ENCODE data around the gene PLEKHG4B. TPM values are rescaled to one million over a fixed set of nuclear protein-coding genes. Genes with fewer than 3 reads are reported as not detected.

The PLEKHG4B gene
- total and polyA plus RNA-seq, 2 of the 8 experiments (the other 6 are each of a cell fraction or from before 2014, with no cell fraction given): 31.1 to 43.6 TPM

DNA sequence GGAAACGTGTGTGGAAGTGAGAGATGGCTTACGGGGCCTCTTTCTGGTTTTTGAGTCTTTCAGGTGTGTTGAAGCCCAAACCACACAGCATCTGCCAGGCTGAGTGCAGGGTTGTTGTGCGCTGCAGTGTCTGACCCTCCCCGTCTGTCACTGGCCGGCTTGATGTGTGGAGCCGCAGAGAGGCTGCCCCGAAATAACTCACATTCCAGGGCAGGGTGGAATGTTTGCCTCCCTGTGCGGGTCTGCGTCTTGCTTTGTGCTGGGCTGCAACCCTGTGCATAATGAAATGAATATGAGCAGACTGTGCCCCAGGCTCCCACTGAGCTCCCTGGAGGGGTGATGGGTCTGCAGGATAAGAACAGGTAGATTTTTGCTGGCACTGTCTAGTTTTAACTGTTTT, 9.9 kb upstream of the PLEKHG4B start (continued):
- TF ChIP-seq SUZ12 (IDR thresholded peaks at IDR 0.05; ENCODE audit: low read length): no peak
- TF ChIP-seq SAP30 (IDR thresholded peaks at IDR 0.05; ENCODE audit: insufficient read depth, insufficient replicate concordance, low read length): no peak
- TF ChIP-seq TAF1 (IDR thresholded peaks at IDR 0.05; ENCODE audit: low read depth, low read length): 0 out of 2 replicates have a peak, but pooled peaks have one; percentile 29
- TF ChIP-seq, protein P1, sequence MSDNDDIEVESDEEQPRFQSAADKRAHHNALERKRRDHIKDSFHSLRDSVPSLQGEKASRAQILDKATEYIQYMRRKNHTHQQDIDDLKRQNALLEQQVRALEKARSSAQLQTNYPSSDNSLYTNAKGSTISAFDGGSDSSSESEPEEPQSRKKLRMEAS (IDR thresholded peaks at IDR 0.05): no peak
- no peak for TF ChIP-seq HDAC6 (IDR thresholded peaks at IDR 0.05; ENCODE audit: low read depth, low read length)
- TF ChIP-seq, protein P2, sequence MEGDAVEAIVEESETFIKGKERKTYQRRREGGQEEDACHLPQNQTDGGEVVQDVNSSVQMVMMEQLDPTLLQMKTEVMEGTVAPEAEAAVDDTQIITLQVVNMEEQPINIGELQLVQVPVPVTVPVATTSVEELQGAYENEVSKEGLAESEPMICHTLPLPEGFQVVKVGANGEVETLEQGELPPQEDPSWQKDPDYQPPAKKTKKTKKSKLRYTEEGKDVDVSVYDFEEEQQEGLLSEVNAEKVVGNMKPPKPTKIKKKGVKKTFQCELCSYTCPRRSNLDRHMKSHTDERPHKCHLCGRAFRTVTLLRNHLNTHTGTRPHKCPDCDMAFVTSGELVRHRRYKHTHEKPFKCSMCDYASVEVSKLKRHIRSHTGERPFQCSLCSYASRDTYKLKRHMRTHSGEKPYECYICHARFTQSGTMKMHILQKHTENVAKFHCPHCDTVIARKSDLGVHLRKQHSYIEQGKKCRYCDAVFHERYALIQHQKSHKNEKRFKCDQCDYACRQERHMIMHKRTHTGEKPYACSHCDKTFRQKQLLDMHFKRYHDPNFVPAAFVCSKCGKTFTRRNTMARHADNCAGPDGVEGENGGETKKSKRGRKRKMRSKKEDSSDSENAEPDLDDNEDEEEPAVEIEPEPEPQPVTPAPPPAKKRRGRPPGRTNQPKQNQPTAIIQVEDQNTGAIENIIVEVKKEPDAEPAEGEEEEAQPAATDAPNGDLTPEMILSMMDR (IDR thresholded peaks at IDR 0.05; ENCODE audit: control extremely low read depth in 1 of 3, insufficient read depth in 1 of 3, low read depth in 1 of 3, low read length in 3 of 3): no peak
- TF ChIP-seq CBX5 (IDR thresholded peaks at IDR 0.05; ENCODE audit: low read depth, low read length): no peak
- TF ChIP-seq MAFK (IDR thresholded peaks at IDR 0.05; ENCODE audit: low read depth, low read length): no peak
- peak; percentile 47; the same call in 1 of the 2 replicates for TF ChIP-seq TBP (IDR thresholded peaks at IDR 0.05; ENCODE audit: low read depth, low read length)
- 0 out of 3 replicates have a peak, but pooled peaks of 1 of the 2 experiments have one; percentile 39 for TF ChIP-seq POLR2A (IDR thresholded peaks at IDR 0.05; ENCODE audit: control extremely low read depth in 1 of 2, low read depth in 2 of 2, low read length in 2 of 2)
- peak; percentile 58 for TF ChIP-seq NANOG (IDR thresholded peaks at IDR 0.05; ENCODE audit: insufficient read depth, low read depth, low read length, poor library complexity, severe bottlenecking)
- TF ChIP-seq YY1 (IDR thresholded peaks at IDR 0.05; ENCODE audit: low read depth, low read length): 0 out of 2 replicates have a peak, but pooled peaks have one; percentile 43
- peak; percentile 71; the same call in 1 of the 2 replicates for TF ChIP-seq RBBP5 (IDR thresholded peaks at IDR 0.05; ENCODE audit: borderline replicate concordance, low read depth, low read length)
- TF ChIP-seq RNF2 (IDR thresholded peaks at IDR 0.05; ENCODE audit: borderline replicate concordance, low read depth, low read length, missing control alignments, poor library complexity, severe bottlenecking): no peak
- TF ChIP-seq EP300 (IDR thresholded peaks at IDR 0.05; ENCODE audit: borderline replicate concordance in 1 of 2, low read depth in 2 of 2, low read length in 2 of 2): peak in 1 of 2 experiments; percentile 74; a peak in 1 of 3 replicates
- TF ChIP-seq KDM4A (IDR thresholded peaks at IDR 0.05; ENCODE audit: low read depth, low read length, severe bottlenecking): no peak
- no peak for TF ChIP-seq FOSL1 (IDR thresholded peaks at IDR 0.05; ENCODE audit: insufficient read depth, low read depth, low read length)
- no peak for TF ChIP-seq SRF (IDR thresholded peaks at IDR 0.05; ENCODE audit: low read depth, low read length)
- TF ChIP-seq GTF2F1 (IDR thresholded peaks at IDR 0.05; ENCODE audit: borderline replicate concordance, low read depth, low read length): no peak
- TF ChIP-seq BACH1 (IDR thresholded peaks at IDR 0.05; ENCODE audit: low read length): no peak
- peak; percentile 100 for TF ChIP-seq TEAD4 (IDR thresholded peaks at IDR 0.05; ENCODE audit: low read depth, low read length)
